Epithelial cell of proximal tubule (primary cell): ENCODE results near the gene CTRL. TPM values are rescaled to one million over a fixed set of nuclear protein-coding genes. Genes with fewer than 3 reads are reported as not detected.

Experiments
- DNase-seq: peaks from one replicate; pipeline ENCODE4 v3.0.0-alpha.2; 2011; ENCODE audit warnings: low read depth
- H3K4me3 ChIP-seq: 2 replicates; pipeline ENCODE4 v1.5.1; 2011; ENCODE audit warnings: low read depth, mild to moderate bottlenecking, low read length
- total RNA-seq: library from RNA; depleted of rRNA; stranded (reverse); fragments of >200 nt; gene quantifications from 2 replicates; pipeline ENCODE4 v1.2.3, GENCODE V29; 2015
- TF ChIP-seq, protein P1 (sequence below): conservative IDR thresholded peaks from 2 replicates; pipeline ENCODE4 v1.5.1; 2012; ENCODE audit warnings: low read depth, mild to moderate bottlenecking, low read length

CTRL gene
- total RNA-seq, 1 donor from 2014 or later, result 2.1 TPM

DNA sequence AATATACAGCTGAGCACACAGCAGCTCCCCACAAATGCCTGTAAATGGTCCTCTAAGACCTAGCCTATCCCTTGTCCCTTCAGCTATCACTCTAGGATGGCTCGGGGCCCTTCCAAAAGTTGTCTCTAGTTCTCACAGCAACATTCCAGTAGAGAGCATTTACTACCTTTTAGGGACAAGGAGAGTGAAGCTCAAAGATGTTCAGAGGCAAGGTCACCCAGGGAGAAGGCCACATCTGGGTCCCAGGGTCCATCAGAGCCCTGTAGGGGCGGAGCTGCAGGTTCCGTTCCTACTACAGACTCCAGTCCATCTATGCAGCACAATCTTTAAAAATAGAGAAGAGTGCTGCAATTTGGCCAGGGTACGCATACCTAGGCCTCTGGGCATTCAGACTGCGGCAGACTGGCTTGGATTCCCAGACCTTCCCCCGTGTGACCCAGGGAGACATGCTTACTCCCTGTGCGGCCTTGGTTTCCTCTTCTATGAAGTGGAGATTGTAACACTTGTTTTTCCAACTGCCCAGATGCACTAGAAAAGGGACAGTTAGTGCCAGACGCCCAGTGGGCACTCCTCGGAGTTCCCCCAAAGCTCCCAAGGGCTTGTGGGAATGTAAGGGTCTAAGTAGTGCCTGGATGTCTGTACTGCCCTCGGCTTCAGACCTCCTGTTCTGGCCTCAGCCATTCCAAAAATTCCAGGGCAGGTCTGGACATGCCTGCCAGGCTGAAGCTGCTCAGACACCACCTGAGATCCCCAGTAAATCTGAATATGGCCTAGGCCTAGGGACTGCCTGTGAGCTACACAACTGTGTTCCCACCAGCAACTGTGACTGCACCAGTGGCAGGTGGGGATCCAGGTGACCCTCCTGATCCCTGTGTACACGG lies 34.2 kb upstream of the CTRL start:
- TF ChIP-seq, protein P1, sequence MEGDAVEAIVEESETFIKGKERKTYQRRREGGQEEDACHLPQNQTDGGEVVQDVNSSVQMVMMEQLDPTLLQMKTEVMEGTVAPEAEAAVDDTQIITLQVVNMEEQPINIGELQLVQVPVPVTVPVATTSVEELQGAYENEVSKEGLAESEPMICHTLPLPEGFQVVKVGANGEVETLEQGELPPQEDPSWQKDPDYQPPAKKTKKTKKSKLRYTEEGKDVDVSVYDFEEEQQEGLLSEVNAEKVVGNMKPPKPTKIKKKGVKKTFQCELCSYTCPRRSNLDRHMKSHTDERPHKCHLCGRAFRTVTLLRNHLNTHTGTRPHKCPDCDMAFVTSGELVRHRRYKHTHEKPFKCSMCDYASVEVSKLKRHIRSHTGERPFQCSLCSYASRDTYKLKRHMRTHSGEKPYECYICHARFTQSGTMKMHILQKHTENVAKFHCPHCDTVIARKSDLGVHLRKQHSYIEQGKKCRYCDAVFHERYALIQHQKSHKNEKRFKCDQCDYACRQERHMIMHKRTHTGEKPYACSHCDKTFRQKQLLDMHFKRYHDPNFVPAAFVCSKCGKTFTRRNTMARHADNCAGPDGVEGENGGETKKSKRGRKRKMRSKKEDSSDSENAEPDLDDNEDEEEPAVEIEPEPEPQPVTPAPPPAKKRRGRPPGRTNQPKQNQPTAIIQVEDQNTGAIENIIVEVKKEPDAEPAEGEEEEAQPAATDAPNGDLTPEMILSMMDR, result no peak
- peak overlapping the region; percentile 72 for H3K4me3 ChIP-seq
- no peak for DNase-seq

DNA sequence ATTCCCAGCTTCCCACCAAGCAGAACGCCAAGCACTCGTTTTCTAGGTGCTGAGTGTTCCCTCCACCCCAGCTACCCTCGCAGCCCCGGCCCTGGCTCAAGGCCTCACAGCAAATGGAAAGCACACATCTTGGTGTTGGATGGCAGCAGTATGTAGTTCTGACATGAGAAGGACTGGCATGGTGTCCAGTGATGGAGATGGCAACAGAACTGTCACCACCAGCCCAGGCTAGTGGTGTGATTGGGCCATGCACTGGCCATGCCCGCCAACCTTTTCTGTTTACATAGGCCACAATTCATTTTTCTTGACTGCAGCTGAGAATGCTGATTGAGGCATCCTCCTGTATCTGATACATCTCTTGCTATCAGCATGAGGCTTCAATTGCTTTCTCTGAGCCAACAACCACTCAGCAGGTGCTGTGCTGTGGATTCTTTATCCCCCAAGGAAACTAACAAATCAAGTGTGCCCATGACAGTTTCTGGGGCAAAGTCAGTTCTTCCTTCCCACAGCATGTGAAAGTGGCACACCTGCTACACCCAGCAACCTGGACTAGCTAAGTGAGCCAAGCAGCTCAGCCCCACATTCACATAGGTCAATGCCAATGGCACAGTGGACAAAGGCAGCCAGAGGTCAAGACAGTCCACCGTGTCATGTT lies 32.9 kb upstream of the CTRL start:
- H3K4me3 ChIP-seq, result no peak overlapping the region
- TF ChIP-seq, protein P1, result no peak
- DNase-seq, result no peak

DNA sequence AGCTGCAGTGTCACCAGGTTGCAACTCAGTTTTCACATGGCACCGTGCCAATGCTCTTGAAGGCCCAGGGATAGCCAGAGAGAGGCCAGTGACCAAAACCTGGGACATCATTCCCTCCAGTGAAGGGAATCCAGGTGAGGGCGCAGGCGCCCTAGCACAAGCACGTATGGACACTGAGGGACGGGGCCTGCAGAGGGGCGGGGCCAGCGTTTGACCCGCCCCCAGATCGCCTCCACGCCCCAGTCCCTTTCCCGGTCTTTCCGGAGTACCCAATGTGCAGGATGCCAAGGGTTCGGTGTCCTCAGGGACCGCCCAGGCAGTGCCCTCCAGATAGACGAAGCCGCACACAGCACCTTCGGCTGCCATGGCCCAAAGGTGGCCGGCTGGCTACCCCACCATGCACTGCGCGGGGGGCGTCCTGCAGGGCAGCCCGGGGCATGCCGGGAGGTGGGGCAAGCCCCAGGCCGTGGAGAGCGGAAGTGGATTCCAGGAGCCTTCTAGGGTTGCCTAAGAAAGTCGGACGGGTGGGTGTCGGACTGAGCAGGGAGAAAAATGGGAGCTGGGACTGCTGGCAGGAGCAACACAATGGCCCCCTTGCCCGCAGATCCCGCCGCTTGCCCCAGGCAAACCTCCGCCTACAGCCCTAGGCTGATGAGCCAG lies 32.1 kb upstream of the CTRL start:
- DNase-seq, result no peak
- no peak overlapping the region for H3K4me3 ChIP-seq
- TF ChIP-seq, protein P1, result no peak

DNA sequence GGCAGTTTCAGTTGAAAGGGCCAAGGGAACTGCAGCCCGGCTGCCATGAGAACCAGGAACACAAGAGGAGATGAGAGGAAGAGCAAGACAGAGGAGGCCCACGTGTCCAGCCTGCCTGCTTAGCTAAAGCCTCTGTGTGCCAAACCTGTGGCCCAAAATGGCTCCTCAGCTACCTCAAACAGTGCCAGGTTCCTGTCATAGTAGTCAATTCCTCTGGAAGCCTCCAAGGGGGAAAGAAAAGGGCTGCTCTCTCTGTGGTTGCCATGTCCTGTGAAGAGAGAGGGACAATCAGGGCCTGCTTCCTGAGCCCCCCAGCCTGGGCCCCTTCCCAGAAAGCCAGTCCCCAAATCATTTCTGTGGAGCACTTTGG lies 31.6 kb upstream of the CTRL start:
- TF ChIP-seq, protein P1, result no peak

DNA sequence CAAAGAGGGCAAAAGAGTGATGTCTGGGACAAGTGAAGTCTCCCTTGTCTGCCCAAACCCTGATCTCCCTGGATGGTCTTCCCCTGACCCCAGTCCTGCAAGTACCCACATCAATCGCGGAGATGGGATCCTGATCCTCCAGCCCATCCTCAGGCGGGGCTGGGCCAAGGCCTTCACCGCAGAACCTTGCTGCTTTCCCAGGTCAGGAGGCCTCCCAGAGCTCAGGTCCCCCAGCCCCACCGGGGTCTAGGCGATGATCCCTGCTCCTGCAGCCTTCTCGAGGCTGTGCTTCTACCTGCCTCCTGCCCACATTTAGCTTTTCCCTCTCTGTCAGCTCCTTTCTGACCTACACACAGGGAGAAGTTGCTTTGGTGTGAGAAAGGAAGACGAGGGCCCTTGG lies 30.5 kb upstream of the CTRL start:
- H3K4me3 ChIP-seq, result no peak overlapping the region
- no peak for DNase-seq
- TF ChIP-seq, protein P1, result no peak

More for the DNA sequence above, 31.6 kb upstream of the CTRL start:
- DNase-seq, result no peak
- H3K4me3 ChIP-seq, result no peak overlapping the region

DNA sequence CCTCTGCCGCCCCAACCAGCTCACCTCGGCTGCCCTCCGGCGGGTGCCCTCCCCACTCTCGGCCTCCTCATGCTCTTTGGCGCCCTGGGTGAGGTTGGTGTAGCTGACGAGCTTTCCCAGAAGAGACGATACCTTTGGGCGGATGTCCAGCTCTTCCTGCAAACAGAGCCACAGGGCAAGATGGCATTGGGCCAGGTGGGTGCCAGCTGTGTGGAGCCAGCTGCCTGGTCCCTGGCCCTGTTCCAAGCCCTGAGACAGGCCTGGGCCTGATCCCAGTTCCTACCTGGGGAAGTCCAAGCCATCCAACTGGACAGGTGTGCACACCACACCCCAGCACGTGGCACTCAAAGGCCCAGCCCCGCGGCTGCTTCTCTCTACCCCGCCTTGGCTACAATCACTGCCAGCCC lies 29.9 kb upstream of the CTRL start:
- no peak for DNase-seq
- TF ChIP-seq, protein P1, result no peak
- H3K4me3 ChIP-seq, result no peak overlapping the region
